Neutrophil (primary cell): ENCODE measurements around the gene ZNF688.
"Not testable (repeated sequence)": the region's sequence is repeated elsewhere in the genome, so short reads cannot be mapped to it uniquely, and the experiment has no call there.

Source experiments
- H3K27ac ChIP-seq: fragments of 200-600 bp; sonication (generic); 2 replicates; pipeline ENCODE4 v1.5.1; 2016; ENCODE audit warnings: mild to moderate bottlenecking, moderate library complexity
- H3K27me3 ChIP-seq: fragments of 200-600 bp; sonication (generic); 2 replicates; pipeline ENCODE4 v1.6.0; 2016; ENCODE audit warnings: mild to moderate bottlenecking
- H3K36me3 ChIP-seq: fragments of 200-600 bp; sonication (generic); 2 replicates; pipeline ENCODE4 v1.5.1; 2017
- H3K4me1 ChIP-seq, 2 experiments: fragments of 200-600 bp in 1 of 2; sonication (generic) in 1 of 2; 1 replicate in 1 of 2; 2 replicates in 1 of 2; pipeline versions ENCODE4 v1.5.1 to v1.6.1; 2013 to 2016; ENCODE audit warnings: low read depth in 1 of 2, low read length in 1 of 2, mild to moderate bottlenecking in 1 of 2, moderate library complexity in 1 of 2; ENCODE audit not compliant: control insufficient read depth in 1 of 2, insufficient read depth in 1 of 2
- H3K4me3 ChIP-seq, 2 experiments: fragments of 200-600 bp in 1 of 2; sonication (generic) in 1 of 2; 1 replicate in 1 of 2; 2 replicates in 1 of 2; pipeline ENCODE4 v1.5.1; 2013 to 2016; ENCODE audit warnings: low read depth in 1 of 2, low read length in 1 of 2, mild to moderate bottlenecking in 1 of 2, moderate library complexity in 1 of 2
- H3K9me3 ChIP-seq: fragments of 200-600 bp; sonication (generic); 2 replicates; pipeline ENCODE4 v1.5.1; 2016
- CTCF ChIP-seq: fragments of 200-600 bp; sonication (generic); IDR thresholded peaks from 2 replicates; pipeline ENCODE4 v1.5.1; 2016; ENCODE audit warnings: antibody characterized with exemption

ZNF688 gene

GRCh38 chr16:30551781-30552180, 19.7 kb downstream of the ZNF688 start:
- Histone ChIP-seq H3K36me3 (peaks cover 15% of the 10 kb centered on the region), H3K4me3 (no peak overlapping the region), H3K4me1 (peaks cover 8% of the 10 kb centered on the region in 2 experiments), H3K27me3 (no peaks in the 10 kb centered on the region), H3K9me3 (no peaks in the 10 kb centered on the region), H3K27ac (no peak overlapping the region)
- no peak for TF ChIP-seq CTCF

- Histone ChIP-seq H3K4me1 (peaks cover 10 to 11% of the 10 kb centered on the region in 2 experiments), H3K9me3 (no peaks in the 10 kb centered on the region), H3K4me3 (no peak overlapping the region), H3K36me3 (no peaks in the 10 kb centered on the region), H3K27me3 (no peaks in the 10 kb centered on the region), H3K27ac (no peak overlapping the region)
- TF ChIP-seq CTCF = no peak
These were observed 22.9 kb downstream of the ZNF688 start for GRCh38 chr16:30548416-30549253.

- H3K4me3 ChIP-seq = no peak overlapping the region
- no peaks in the 10 kb centered on the region for H3K27me3 ChIP-seq
- no peak for TF ChIP-seq CTCF
- H3K36me3 ChIP-seq = no peaks in the 10 kb centered on the region
- H3K27ac ChIP-seq = no peak overlapping the region
- H3K9me3 ChIP-seq = no peaks in the 10 kb centered on the region
- peaks cover 3 to 5% of the 10 kb centered on the region in 2 experiments for H3K4me1 ChIP-seq
These were observed 25.4 kb downstream of the ZNF688 start for GRCh38 chr16:30546115-30546514.

GRCh38 chr16:30543067-30543466, 28.4 kb downstream of the ZNF688 start:
- TF ChIP-seq CTCF = no peak
- Histone ChIP-seq H3K4me1 (peaks cover 3 to 5% of the 10 kb centered on the region in 2 experiments), H3K27me3 (no peaks in the 10 kb centered on the region), H3K27ac (no peak overlapping the region), H3K4me3 (no peak overlapping the region), H3K36me3 (no peaks in the 10 kb centered on the region), H3K9me3 (no peaks in the 10 kb centered on the region)

- no peaks in the 10 kb centered on the region for H3K36me3 ChIP-seq
- H3K4me1 ChIP-seq = peaks cover 3 to 5% of the 10 kb centered on the region in 2 experiments
- H3K9me3 ChIP-seq = no peaks in the 10 kb centered on the region
- no peaks in the 10 kb centered on the region for H3K27me3 ChIP-seq
- no peak for TF ChIP-seq CTCF
- no peak overlapping the region for H3K27ac ChIP-seq
- H3K4me3 ChIP-seq = no peak overlapping the region
These were observed 29.8 kb downstream of the ZNF688 start for GRCh38 chr16:30541502-30542329.

- not testable (repeated sequence) for H3K27me3 ChIP-seq, H3K4me3 ChIP-seq, H3K9me3 ChIP-seq, H3K4me1 ChIP-seq, H3K27ac ChIP-seq, H3K36me3 ChIP-seq
These were observed 30.5 kb downstream of the ZNF688 start for GRCh38 chr16:30540916-30541464.

- not testable (repeated sequence) for H3K36me3 ChIP-seq, H3K9me3 ChIP-seq, H3K4me3 ChIP-seq, H3K27ac ChIP-seq, H3K27me3 ChIP-seq
- H3K4me1 ChIP-seq = peaks cover 11 to 12% of the 10 kb centered on the region in 2 experiments
These were observed 31.5 kb downstream of the ZNF688 start for GRCh38 chr16:30539986-30540526.
